Left lung (tissue), 10 donors: ENCODE measurements around the gene SHISA6. TPM values are rescaled to one million over a fixed set of nuclear protein-coding genes. Genes with fewer than 3 reads are reported as not detected.

Source experiments
- ATAC-seq: fragments of 200-7000 bp; cut with Tn5 transposase; one replicate; pipeline ENCODE4 v1.9.1; 2020; ENCODE audit warnings: moderate library complexity
- DNase-seq, 4 donors: peaks; one replicate each; pipeline ENCODE4 v3.0.0-alpha.2; 2013 to 2020
- H3K27ac ChIP-seq, 2 donors: fragments of 200-600 bp; sonication (generic) in 1 of 2; one replicate each; pipeline versions ENCODE4 v1.5.0 to v1.8.0; 2020 to 2021
- H3K27me3 ChIP-seq, 2 donors: fragments of 200-600 bp; sonication (generic) in 1 of 2; one replicate each; pipeline versions ENCODE4 v1.5.0 to v1.8.0; 2020 to 2021
- H3K36me3 ChIP-seq, 2 donors: fragments of 200-600 bp; sonication (generic) in 1 of 2; one replicate each; pipeline versions ENCODE4 v1.5.0 to v1.8.0; 2020 to 2021
- H3K4me1 ChIP-seq, 2 donors: fragments of 200-600 bp; one replicate each; pipeline ENCODE4 v1.8.0; 2021
- H3K4me3 ChIP-seq, 2 donors: fragments of 200-600 bp; sonication (generic) in 1 of 2; one replicate each; pipeline versions ENCODE4 v1.5.0 to v1.8.0; 2020 to 2021; ENCODE audit warnings: mild to moderate bottlenecking in 1 of 2
- H3K9me3 ChIP-seq, 2 donors: fragments of 200-600 bp; sonication (generic) in 1 of 2; one replicate each; pipeline versions ENCODE4 v1.5.0 to v1.8.0; 2020 to 2021
- CTCF ChIP-seq, 2 donors: fragments of 200-600 bp; sonication (generic) in 1 of 2; IDR thresholded peaks; one replicate each; pipeline versions ENCODE4 v1.5.0 to v1.8.0; 2021; ENCODE audit warnings: antibody characterized with exemption in 2 of 2
- intact Hi-C, 2 donors: fragments of 100-400 bp; cut with DNase I; formaldehyde crosslinking; loops; one replicate each; pipeline versions ENCODE4 v1.11.2 to v1.14.2; 2022
- polyA plus RNA-seq, 6 donors: library from polyadenylated mRNA; unstranded; fragments of 120-200 nt; gene quantifications; one replicate each; pipeline ENCODE4 v1.2.1, GENCODE V29; 2013; ENCODE audit not compliant: insufficient read length in 6 of 6
- total RNA-seq, 2 donors: library from RNA; stranded (reverse); fragmentation: NEBNext Ultra II Directional; extraction: Animal tissue kit (Norgen Biotek cat#: 25700); gene quantifications; one replicate each; pipeline ENCODE4 v1.2.1, GENCODE V29; 2021
- donor health status: DM: no; HTN: yes; CAD: no.
- donor health status: DM: no; HTN: no; CAD: no.

Gene SHISA6
- total and polyA plus RNA-seq, 8 donors, result 0.06 to 0.38 (median 0.19) TPM; not detected in 1

GRCh38 chr17:11303773-11304394 is 62.9 kb downstream of the SHISA6 start:
- Histone ChIP-seq H3K4me1 (no peaks in the 10 kb centered on the region), H3K4me3 (no peak overlapping the region), H3K27me3 (no peaks in the 10 kb centered on the region), H3K36me3 (no peaks in the 10 kb centered on the region), H3K27ac (no peak overlapping the region), H3K9me3 (no peaks in the 10 kb centered on the region)
- DNase-seq (no peak), ATAC-seq (no peak)
- intact Hi-C loops, result no loop called here
- TF ChIP-seq CTCF (IDR thresholded peaks at IDR 0.05), result no peak

GRCh38 chr17:11304568-11304967 is 63.6 kb downstream of the SHISA6 start:
- DNase-seq (no peak), ATAC-seq (no peak)
- no peaks in the 10 kb centered on the region for H3K27me3 ChIP-seq
- H3K27ac ChIP-seq, result no peak overlapping the region
- no peak for TF ChIP-seq CTCF (IDR thresholded peaks at IDR 0.05)
- no peaks in the 10 kb centered on the region for H3K4me1 ChIP-seq
- intact Hi-C loops, result no loop called here
- no peaks in the 10 kb centered on the region for H3K9me3 ChIP-seq
- no peaks in the 10 kb centered on the region for H3K36me3 ChIP-seq
- H3K4me3 ChIP-seq, result no peak overlapping the region

GRCh38 chr17:11305524-11305923 is 64.5 kb downstream of the SHISA6 start:
- Histone ChIP-seq H3K4me1 (no peaks in the 10 kb centered on the region), H3K4me3 (no peak overlapping the region), H3K27ac (no peak overlapping the region), H3K36me3 (no peaks in the 10 kb centered on the region), H3K27me3 (no peaks in the 10 kb centered on the region), H3K9me3 (no peaks in the 10 kb centered on the region)
- ATAC-seq (no peak), DNase-seq (no peak)
- TF ChIP-seq CTCF (IDR thresholded peaks at IDR 0.05), result no peak
- intact Hi-C loops, result no loop called here

GRCh38 chr17:11308531-11308930 is 67.5 kb downstream of the SHISA6 start:
- intact Hi-C loops, result no loop called here
- DNase-seq (no peak), ATAC-seq (no peak)
- Histone ChIP-seq H3K4me1 (no peaks in the 10 kb centered on the region), H3K27me3 (no peaks in the 10 kb centered on the region), H3K27ac (no peak overlapping the region), H3K36me3 (no peaks in the 10 kb centered on the region), H3K4me3 (no peak overlapping the region), H3K9me3 (no peaks in the 10 kb centered on the region)
- no peak for TF ChIP-seq CTCF (IDR thresholded peaks at IDR 0.05)

GRCh38 chr17:11309033-11309432 is 68.0 kb downstream of the SHISA6 start:
- TF ChIP-seq CTCF (IDR thresholded peaks at IDR 0.05), result no peak

More at GRCh38 chr17:11309033-11309432, 68.0 kb downstream of the SHISA6 start:
- Histone ChIP-seq H3K4me1 (no peaks in the 10 kb centered on the region), H3K36me3 (no peaks in the 10 kb centered on the region), H3K4me3 (no peak overlapping the region), H3K27me3 (no peaks in the 10 kb centered on the region), H3K27ac (no peak overlapping the region), H3K9me3 (no peaks in the 10 kb centered on the region)
- ATAC-seq, result no peak
- intact Hi-C loops, result no loop called here
- no peak for DNase-seq
